ENCODE data around the gene XPNPEP1. TPM values are rescaled to one million over a fixed set of nuclear protein-coding genes. Genes with fewer than 3 reads are reported as not detected.
A peak's percentile ranks its signal among the peaks of the same experiment; 100 is the strongest.

The XPNPEP1 gene
- total and polyA plus RNA-seq, 2 donors from 2014 or later, result 34.4 to 62.4 TPM

DNA sequence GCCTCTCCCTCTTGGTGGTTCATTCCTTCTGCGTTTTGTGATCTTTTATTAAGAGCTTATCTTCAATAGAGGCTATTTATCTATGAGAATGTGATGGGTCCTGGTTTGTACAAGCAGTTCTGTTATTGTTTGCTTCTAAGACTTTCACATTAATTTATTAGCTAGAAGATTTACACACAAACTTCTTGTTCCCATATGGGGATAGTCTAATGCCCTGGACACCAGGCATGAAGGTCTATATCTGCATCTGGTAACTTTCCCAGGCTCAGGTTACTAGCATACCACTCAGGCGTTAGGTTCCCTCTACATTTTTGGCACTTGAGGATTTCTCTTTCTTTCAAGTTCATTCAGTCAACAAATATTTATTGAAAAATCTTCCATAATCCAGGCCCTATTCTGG, 7.7 kb downstream of the XPNPEP1 start:
- H3K27me3 ChIP-seq (ENCODE audit: control insufficient read depth, insufficient read depth, low read length), result no peaks in the 10 kb centered on the region
- DNase-seq (no peak), FAIRE-seq (no peak)
- H3K27ac ChIP-seq (ENCODE audit: low read depth in 2 of 2, low read length in 2 of 2), result peak overlapping the region; percentile 14 to 16
- H3K9me3 ChIP-seq (ENCODE audit: control insufficient read depth in 2 of 3, insufficient read depth in 1 of 3, low read length in 3 of 3), result no peaks in the 10 kb centered on the region
- TF ChIP-seq, protein P1, sequence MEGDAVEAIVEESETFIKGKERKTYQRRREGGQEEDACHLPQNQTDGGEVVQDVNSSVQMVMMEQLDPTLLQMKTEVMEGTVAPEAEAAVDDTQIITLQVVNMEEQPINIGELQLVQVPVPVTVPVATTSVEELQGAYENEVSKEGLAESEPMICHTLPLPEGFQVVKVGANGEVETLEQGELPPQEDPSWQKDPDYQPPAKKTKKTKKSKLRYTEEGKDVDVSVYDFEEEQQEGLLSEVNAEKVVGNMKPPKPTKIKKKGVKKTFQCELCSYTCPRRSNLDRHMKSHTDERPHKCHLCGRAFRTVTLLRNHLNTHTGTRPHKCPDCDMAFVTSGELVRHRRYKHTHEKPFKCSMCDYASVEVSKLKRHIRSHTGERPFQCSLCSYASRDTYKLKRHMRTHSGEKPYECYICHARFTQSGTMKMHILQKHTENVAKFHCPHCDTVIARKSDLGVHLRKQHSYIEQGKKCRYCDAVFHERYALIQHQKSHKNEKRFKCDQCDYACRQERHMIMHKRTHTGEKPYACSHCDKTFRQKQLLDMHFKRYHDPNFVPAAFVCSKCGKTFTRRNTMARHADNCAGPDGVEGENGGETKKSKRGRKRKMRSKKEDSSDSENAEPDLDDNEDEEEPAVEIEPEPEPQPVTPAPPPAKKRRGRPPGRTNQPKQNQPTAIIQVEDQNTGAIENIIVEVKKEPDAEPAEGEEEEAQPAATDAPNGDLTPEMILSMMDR (IDR thresholded peaks at IDR 0.05; ENCODE audit: borderline replicate concordance, extremely low read depth, insufficient read depth), result no peak
- intact Hi-C loops (cut with DNase I), result no loop called here
- no peak overlapping the region for H3K4me3 ChIP-seq (ENCODE audit: low read length in 3 of 3)
- peaks cover 0 to 7% (median 0%) of the 10 kb centered on the region in 3 donors for H3K36me3 ChIP-seq (ENCODE audit: control insufficient read depth in 2 of 3, insufficient read depth in 3 of 3, low read length in 3 of 3)
- no peak overlapping the region for H3K9ac ChIP-seq (ENCODE audit: low read length in 3 of 3)
- peaks cover 0 to 12% (median 3%) of the 10 kb centered on the region in 3 donors for H3K4me1 ChIP-seq (ENCODE audit: control insufficient read depth in 2 of 3, insufficient read depth in 2 of 3, low read depth in 1 of 3, low read length in 3 of 3)

DNA sequence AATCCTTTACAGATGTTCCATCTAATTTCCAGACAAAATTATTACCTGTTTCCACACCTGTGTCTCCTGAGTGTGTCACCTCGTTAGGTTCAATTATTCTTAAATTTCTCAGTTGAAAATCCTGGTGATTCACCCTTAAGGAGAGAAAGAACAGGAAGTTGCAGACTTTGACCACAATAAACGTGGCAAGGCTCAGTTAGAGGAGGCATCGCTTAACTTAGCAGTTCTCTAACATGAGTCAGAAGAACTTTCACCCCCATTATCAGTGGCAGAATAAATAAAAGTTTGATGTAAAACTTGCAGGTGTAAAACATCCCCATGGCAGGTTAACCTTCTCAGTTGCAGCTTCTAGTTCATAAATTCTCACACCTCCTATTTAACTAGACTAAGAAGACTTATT, 8.3 kb downstream of the XPNPEP1 start:
- peak overlapping the region in 1 of 2 donors; percentile 16 for H3K27ac ChIP-seq (ENCODE audit: low read depth in 2 of 2, low read length in 2 of 2)
- FAIRE-seq (peak; percentile 33), DNase-seq (peak in 2 of 5 donors; percentile 56 to 58)
- no peaks in the 10 kb centered on the region for H3K9me3 ChIP-seq (ENCODE audit: control insufficient read depth in 2 of 3, insufficient read depth in 1 of 3, low read length in 3 of 3)
- TF ChIP-seq, protein P1 (IDR thresholded peaks at IDR 0.05; ENCODE audit: borderline replicate concordance, extremely low read depth, insufficient read depth), result no peak
- peaks cover 0 to 7% (median 0%) of the 10 kb centered on the region in 3 donors for H3K36me3 ChIP-seq (ENCODE audit: control insufficient read depth in 2 of 3, insufficient read depth in 3 of 3, low read length in 3 of 3)
- no peak overlapping the region for H3K4me3 ChIP-seq (ENCODE audit: low read length in 3 of 3)
- H3K9ac ChIP-seq (ENCODE audit: low read length in 3 of 3), result no peak overlapping the region
- intact Hi-C loops (cut with DNase I), result no loop called here
- no peaks in the 10 kb centered on the region for H3K27me3 ChIP-seq (ENCODE audit: control insufficient read depth, insufficient read depth, low read length)
- H3K4me1 ChIP-seq (ENCODE audit: control insufficient read depth in 2 of 3, insufficient read depth in 2 of 3, low read depth in 1 of 3, low read length in 3 of 3), result peaks cover 0 to 12% (median 3%) of the 10 kb centered on the region in 3 donors

DNA sequence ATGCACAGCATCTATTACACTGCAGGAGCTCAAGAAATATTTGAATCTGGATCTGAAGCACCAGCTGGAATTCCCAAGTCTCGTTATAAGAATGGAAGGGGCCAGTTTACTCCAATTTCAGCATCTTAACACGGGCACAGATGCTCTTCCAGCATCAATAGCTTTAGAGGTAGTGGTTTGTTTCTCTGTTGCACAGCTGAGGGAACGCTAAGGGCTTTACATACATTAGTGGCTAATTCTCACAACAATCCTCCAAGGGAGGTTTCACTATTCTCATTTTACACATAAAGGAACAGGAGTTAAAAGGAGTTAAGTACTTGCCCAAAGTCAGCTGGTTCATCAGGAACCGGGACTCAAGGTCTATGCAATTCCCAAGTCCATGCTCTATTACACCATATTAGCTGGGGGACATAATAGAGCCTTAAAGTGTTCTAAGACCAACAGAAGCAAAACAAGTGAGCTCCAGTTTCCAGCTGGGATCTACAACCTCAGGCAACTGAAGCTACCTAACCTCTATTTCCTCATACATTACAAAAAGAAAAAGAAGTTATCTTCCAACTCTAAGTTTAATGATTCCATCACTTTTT, 9.9 kb downstream of the XPNPEP1 start:
- no peak overlapping the region for H3K27ac ChIP-seq (ENCODE audit: low read depth in 2 of 2, low read length in 2 of 2)
- intact Hi-C loops (cut with DNase I), result no loop called here
- no peak overlapping the region for H3K4me3 ChIP-seq (ENCODE audit: low read length in 3 of 3)

More for the DNA sequence above, 9.9 kb downstream of the XPNPEP1 start:
- Histone ChIP-seq H3K9me3 (ENCODE audit: control insufficient read depth in 2 of 3, insufficient read depth in 1 of 3, low read length in 3 of 3) (no peaks in the 10 kb centered on the region), H3K9ac (ENCODE audit: low read length in 3 of 3) (no peak overlapping the region), H3K36me3 (ENCODE audit: control insufficient read depth in 2 of 3, insufficient read depth in 3 of 3, low read length in 3 of 3) (peaks cover 0 to 7% (median 0%) of the 10 kb centered on the region in 3 donors), H3K27me3 (ENCODE audit: control insufficient read depth, insufficient read depth, low read length) (no peaks in the 10 kb centered on the region), H3K4me1 (ENCODE audit: control insufficient read depth in 2 of 3, insufficient read depth in 2 of 3, low read depth in 1 of 3, low read length in 3 of 3) (peaks cover 0 to 12% (median 3%) of the 10 kb centered on the region in 3 donors)
- DNase-seq (no peak), FAIRE-seq (no peak)
- TF ChIP-seq, protein P1 (IDR thresholded peaks at IDR 0.05; ENCODE audit: borderline replicate concordance, extremely low read depth, insufficient read depth), result no peak

Data from kidney (tissue), 14 donors.